HG03045 (cell line): ENCODE results near the gene NPIPB6.
"Not testable (repeated sequence)": the region's sequence is repeated elsewhere in the genome, so short reads cannot be mapped to it uniquely, and the experiment has no call there.

ENCODE experiments used
- ATAC-seq: cut with Tn5 transposase; IDR thresholded peaks from one replicate; pipeline ENCODE4 v1.9.1; 2021; ENCODE audit warnings: mild to moderate bottlenecking, moderate library complexity; ENCODE audit not compliant: unreplicated experiment

NPIPB6 gene

GRCh38 chr16:28363408-28363807 lies at the start of gene NPIPB6:
TSS of gene NPIPB6 (minus strand) at chr16:28363508. CDS start at chr16:28362822, 686 bp downstream.
- not testable (repeated sequence) for ATAC-seq

- ATAC-seq = peak; percentile 95
Observed at GRCh38 chr16:28403220-28404072, 40.1 kb upstream of the NPIPB6 start, which contains the start of gene EIF3CL. TSS of gene EIF3CL (minus strand) at chr16:28403841. CDS start at chr16:28403618, 223 bp downstream.

GRCh38 chr16:28392054-28392453 lies 28.7 kb upstream of the NPIPB6 start:
- ATAC-seq = not testable (repeated sequence)

- not testable (repeated sequence) for ATAC-seq
Observed at GRCh38 chr16:28382177-28382867, 19.0 kb upstream of the NPIPB6 start.

- not testable (repeated sequence) for ATAC-seq
Observed at GRCh38 chr16:28377822-28378221, 14.5 kb upstream of the NPIPB6 start.

- ATAC-seq = not testable (repeated sequence)
Observed at GRCh38 chr16:28377108-28377625, 13.9 kb upstream of the NPIPB6 start.

- ATAC-seq = not testable (repeated sequence)
Observed at GRCh38 chr16:28375115-28375514, 11.8 kb upstream of the NPIPB6 start.

GRCh38 chr16:28374281-28374680 lies 11.0 kb upstream of the NPIPB6 start:
- ATAC-seq = not testable (repeated sequence)

GRCh38 chr16:28367926-28368325 lies 4.6 kb upstream of the NPIPB6 start:
- not testable (repeated sequence) for ATAC-seq

GRCh38 chr16:28364268-28365173 lies 1.2 kb upstream of the NPIPB6 start:
- peak; percentile 89 for ATAC-seq

- ATAC-seq = not testable (repeated sequence)
Observed at GRCh38 chr16:28362600-28362999, 708 bp downstream of the NPIPB6 start.

- not testable (repeated sequence) for ATAC-seq
Observed at GRCh38 chr16:28338230-28338629, 25.1 kb downstream of the NPIPB6 start.

- ATAC-seq = not testable (repeated sequence)
Observed at GRCh38 chr16:28336940-28337710, 26.2 kb downstream of the NPIPB6 start.

- not testable (repeated sequence) for ATAC-seq
Observed at GRCh38 chr16:28335678-28336077, 27.6 kb downstream of the NPIPB6 start.

- not testable (repeated sequence) for ATAC-seq
Observed at GRCh38 chr16:28332632-28333031, 30.7 kb downstream of the NPIPB6 start.

GRCh38 chr16:28330981-28331380 lies 32.3 kb downstream of the NPIPB6 start:
- ATAC-seq = not testable (repeated sequence)

GRCh38 chr16:28330232-28330631 lies 33.1 kb downstream of the NPIPB6 start:
- not testable (repeated sequence) for ATAC-seq

GRCh38 chr16:28326881-28327610 lies 36.3 kb downstream of the NPIPB6 start:
- ATAC-seq = no peak

- ATAC-seq = no peak
Observed at GRCh38 chr16:28324887-28325279, 38.4 kb downstream of the NPIPB6 start.
